MM.1S (cell line): ENCODE measurements around the gene FNDC8.

Experiments
- CTCF ChIP-seq: fragments of 300-600 bp; sonication (generic); IDR thresholded peaks from 2 replicates; pipeline ENCODE4 v1.5.1; 2016; ENCODE audit warnings: antibody characterized with exemption, low read length, mixed read lengths
- EZH2 ChIP-seq: fragments of 300-600 bp; sonication (generic); optimal IDR thresholded peaks from 2 replicates; pipeline ENCODE3; 2017; ENCODE audit warnings: low read depth, mild to moderate bottlenecking, antibody characterized with exemption, low read length, mixed read lengths

GRCh38 chr17:35116845-35117244, 4.6 kb upstream of the FNDC8 start:
- TF ChIP-seq CTCF = no peak
- TF ChIP-seq EZH2 = no peak
